HG02678 (cell line): ENCODE data around the gene CLDN34.

ENCODE experiments used
- ATAC-seq: cut with Tn5 transposase; IDR thresholded peaks from one replicate; pipeline ENCODE4 v1.9.1; 2021; ENCODE audit warnings: mild to moderate bottlenecking, moderate library complexity; ENCODE audit not compliant: unreplicated experiment

Gene CLDN34

GRCh38 chrX:9966775-9967408 lies at the start of gene CLDN34:
TSS of gene CLDN34 (plus strand) at chrX:9967358. CDS start at chrX:9967358, 0 bp downstream.
- ATAC-seq, result no peak

- no peak for ATAC-seq
Measured at GRCh38 chrX:9917861-9918260, 49.3 kb upstream of the CLDN34 start.

- no peak for ATAC-seq
Measured at GRCh38 chrX:9919632-9920172, 47.5 kb upstream of the CLDN34 start.

GRCh38 chrX:9921407-9921806 lies 45.8 kb upstream of the CLDN34 start:
- ATAC-seq, result no peak

- ATAC-seq, result no peak
Measured at GRCh38 chrX:9923357-9923756, 43.8 kb upstream of the CLDN34 start.

GRCh38 chrX:9926002-9926401 lies 41.2 kb upstream of the CLDN34 start:
- no peak for ATAC-seq

GRCh38 chrX:9927698-9928482 lies 39.3 kb upstream of the CLDN34 start:
- ATAC-seq, result no peak

GRCh38 chrX:9935436-9935835 lies 31.7 kb upstream of the CLDN34 start:
- ATAC-seq, result no peak

GRCh38 chrX:9937761-9938160 lies 29.4 kb upstream of the CLDN34 start:
- no peak for ATAC-seq

- no peak for ATAC-seq
Measured at GRCh38 chrX:9938516-9938915, 28.6 kb upstream of the CLDN34 start.

- ATAC-seq, result no peak
Measured at GRCh38 chrX:9940421-9940820, 26.7 kb upstream of the CLDN34 start.

GRCh38 chrX:9942086-9942485 lies 25.1 kb upstream of the CLDN34 start:
- peak; percentile 87 for ATAC-seq

- peak; percentile 57 for ATAC-seq
Measured at GRCh38 chrX:9943420-9943819, 23.7 kb upstream of the CLDN34 start.

- no peak for ATAC-seq
Measured at GRCh38 chrX:9947131-9947794, 19.9 kb upstream of the CLDN34 start.

- ATAC-seq, result no peak
Measured at GRCh38 chrX:9948406-9948805, 18.8 kb upstream of the CLDN34 start.

GRCh38 chrX:9952300-9952699 lies 14.9 kb upstream of the CLDN34 start:
- ATAC-seq, result no peak

GRCh38 chrX:9953396-9953795 lies 13.8 kb upstream of the CLDN34 start:
- ATAC-seq, result no peak

GRCh38 chrX:9955506-9955905 lies 11.7 kb upstream of the CLDN34 start:
- ATAC-seq, result no peak

GRCh38 chrX:9957743-9958142 lies 9.4 kb upstream of the CLDN34 start:
- ATAC-seq, result no peak

GRCh38 chrX:9958183-9958582 lies 9.0 kb upstream of the CLDN34 start:
- ATAC-seq, result no peak

- ATAC-seq, result no peak
Measured at GRCh38 chrX:9961750-9962149, 5.4 kb upstream of the CLDN34 start.

GRCh38 chrX:9977635-9978034 lies 10.5 kb downstream of the CLDN34 start:
- no peak for ATAC-seq
